ENCODE results near the gene ZCCHC18.
"Not testable (repeated sequence)": the region's sequence is repeated elsewhere in the genome, so short reads cannot be mapped to it uniquely, and the experiment has no call there.

The ZCCHC18 gene

GRCh38 chrX:104098919-104099318, 13.4 kb upstream of the ZCCHC18 start:
- Histone ChIP-seq H3K9me3 (ENCODE audit: control insufficient read depth in 5 of 5, low read length in 5 of 5) (no peaks in the 10 kb centered on the region), H3K27ac (ENCODE audit: low read depth, low read length) (no peak overlapping the region), H3K27me3 (ENCODE audit: control insufficient read depth in 5 of 5, insufficient read depth in 4 of 5, low read length in 5 of 5) (peaks cover 0 to 10% (median 7%) of the 10 kb centered on the region in 5 donors)

GRCh38 chrX:104104676-104105075, 7.6 kb upstream of the ZCCHC18 start:
- no peaks in the 10 kb centered on the region for H3K4me1 ChIP-seq (ENCODE audit: control insufficient read depth in 5 of 5, insufficient read depth in 5 of 5, low read length in 5 of 5)
- no peaks in the 10 kb centered on the region for H3K9me3 ChIP-seq (ENCODE audit: control insufficient read depth in 5 of 5, low read length in 5 of 5)
- H3K9ac ChIP-seq (ENCODE audit: low read length in 5 of 5) = no peak overlapping the region

More at GRCh38 chrX:104098919-104099318, 13.4 kb upstream of the ZCCHC18 start:
- Histone ChIP-seq H3K9ac (ENCODE audit: low read length in 5 of 5) (no peak overlapping the region), H3K36me3 (ENCODE audit: control insufficient read depth in 5 of 5, insufficient read depth in 5 of 5, low read length in 5 of 5) (no peaks in the 10 kb centered on the region), H3K4me3 (ENCODE audit: low read depth in 1 of 5, low read length in 5 of 5) (no peak overlapping the region), H3K4me1 (ENCODE audit: control insufficient read depth in 5 of 5, insufficient read depth in 5 of 5, low read length in 5 of 5) (no peaks in the 10 kb centered on the region)

GRCh38 chrX:104105330-104106262, 6.7 kb upstream of the ZCCHC18 start:
- Histone ChIP-seq H3K4me1 (ENCODE audit: control insufficient read depth in 5 of 5, insufficient read depth in 5 of 5, low read length in 5 of 5) (no peaks in the 10 kb centered on the region), H3K36me3 (ENCODE audit: control insufficient read depth in 5 of 5, insufficient read depth in 5 of 5, low read length in 5 of 5) (no peaks in the 10 kb centered on the region)

More at GRCh38 chrX:104104676-104105075, 7.6 kb upstream of the ZCCHC18 start:
- Histone ChIP-seq H3K27me3 (ENCODE audit: control insufficient read depth in 5 of 5, insufficient read depth in 4 of 5, low read length in 5 of 5) (peaks cover 0 to 22% (median 10%) of the 10 kb centered on the region in 5 donors), H3K4me3 (ENCODE audit: low read depth in 1 of 5, low read length in 5 of 5) (no peak overlapping the region), H3K36me3 (ENCODE audit: control insufficient read depth in 5 of 5, insufficient read depth in 5 of 5, low read length in 5 of 5) (no peaks in the 10 kb centered on the region), H3K27ac (ENCODE audit: low read depth, low read length) (no peak overlapping the region)

GRCh38 chrX:104108955-104109354, 3.4 kb upstream of the ZCCHC18 start:
- no peaks in the 10 kb centered on the region for H3K9me3 ChIP-seq (ENCODE audit: control insufficient read depth in 5 of 5, low read length in 5 of 5)
- no peaks in the 10 kb centered on the region for H3K36me3 ChIP-seq (ENCODE audit: control insufficient read depth in 5 of 5, insufficient read depth in 5 of 5, low read length in 5 of 5)
- no peak overlapping the region for H3K9ac ChIP-seq (ENCODE audit: low read length in 5 of 5)
- no peak overlapping the region for H3K27ac ChIP-seq (ENCODE audit: low read depth, low read length)
- H3K4me3 ChIP-seq (ENCODE audit: low read depth in 1 of 5, low read length in 5 of 5) = no peak overlapping the region
- H3K27me3 ChIP-seq (ENCODE audit: control insufficient read depth in 5 of 5, insufficient read depth in 4 of 5, low read length in 5 of 5) = peaks cover 3 to 29% (median 21%) of the 10 kb centered on the region in 5 donors
- peaks cover 0 to 11% (median 8%) of the 10 kb centered on the region in 5 donors for H3K4me1 ChIP-seq (ENCODE audit: control insufficient read depth in 5 of 5, insufficient read depth in 5 of 5, low read length in 5 of 5)

More at GRCh38 chrX:104105330-104106262, 6.7 kb upstream of the ZCCHC18 start:
- Histone ChIP-seq H3K9ac (ENCODE audit: low read length in 5 of 5) (no peak overlapping the region), H3K4me3 (ENCODE audit: low read depth in 1 of 5, low read length in 5 of 5) (no peak overlapping the region), H3K27me3 (ENCODE audit: control insufficient read depth in 5 of 5, insufficient read depth in 4 of 5, low read length in 5 of 5) (peaks cover 0 to 26% (median 12%) of the 10 kb centered on the region in 5 donors), H3K9me3 (ENCODE audit: control insufficient read depth in 5 of 5, low read length in 5 of 5) (no peaks in the 10 kb centered on the region), H3K27ac (ENCODE audit: low read depth, low read length) (no peak overlapping the region)

GRCh38 chrX:104110491-104111240, 1.7 kb upstream of the ZCCHC18 start:
- H3K27me3 ChIP-seq (ENCODE audit: control insufficient read depth in 5 of 5, insufficient read depth in 4 of 5, low read length in 5 of 5) = peaks cover 3 to 29% (median 19%) of the 10 kb centered on the region in 5 donors
- H3K27ac ChIP-seq (ENCODE audit: low read depth, low read length); H3K4me3 ChIP-seq (ENCODE audit: low read depth in 1 of 5, low read length in 5 of 5): not testable (repeated sequence)

GRCh38 chrX:104113222-104113965, 1.1 kb downstream of the ZCCHC18 start:
- Histone ChIP-seq H3K36me3 (ENCODE audit: control insufficient read depth in 5 of 5, insufficient read depth in 5 of 5, low read length in 5 of 5) (no peaks in the 10 kb centered on the region), H3K9ac (ENCODE audit: low read length in 5 of 5) (no peak overlapping the region), H3K27ac (ENCODE audit: low read depth, low read length) (no peak overlapping the region), H3K4me1 (ENCODE audit: control insufficient read depth in 5 of 5, insufficient read depth in 5 of 5, low read length in 5 of 5) (peaks cover 0 to 11% (median 8%) of the 10 kb centered on the region in 5 donors), H3K9me3 (ENCODE audit: control insufficient read depth in 5 of 5, low read length in 5 of 5) (no peaks in the 10 kb centered on the region), H3K4me3 (ENCODE audit: low read depth in 1 of 5, low read length in 5 of 5) (peak overlapping the region; percentile 38 to 68 (median 63)), H3K27me3 (ENCODE audit: control insufficient read depth in 5 of 5, insufficient read depth in 4 of 5, low read length in 5 of 5) (peaks cover 8 to 29% (median 23%) of the 10 kb centered on the region in 5 donors)

More at GRCh38 chrX:104110491-104111240, 1.7 kb upstream of the ZCCHC18 start:
- H3K9ac ChIP-seq (ENCODE audit: low read length in 5 of 5); H3K36me3 ChIP-seq (ENCODE audit: control insufficient read depth in 5 of 5, insufficient read depth in 5 of 5, low read length in 5 of 5); H3K9me3 ChIP-seq (ENCODE audit: control insufficient read depth in 5 of 5, low read length in 5 of 5): not testable (repeated sequence)
- H3K4me1 ChIP-seq (ENCODE audit: control insufficient read depth in 5 of 5, insufficient read depth in 5 of 5, low read length in 5 of 5) = peaks cover 0 to 11% (median 8%) of the 10 kb centered on the region in 5 donors

- no peak overlapping the region for H3K4me3 ChIP-seq (ENCODE audit: low read depth in 1 of 5, low read length in 5 of 5)
- no peak overlapping the region for H3K27ac ChIP-seq (ENCODE audit: low read depth, low read length)
- peaks cover 3 to 24% (median 15%) of the 10 kb centered on the region in 5 donors for H3K27me3 ChIP-seq (ENCODE audit: control insufficient read depth in 5 of 5, insufficient read depth in 4 of 5, low read length in 5 of 5)
- H3K9me3 ChIP-seq (ENCODE audit: control insufficient read depth in 5 of 5, low read length in 5 of 5) = no peaks in the 10 kb centered on the region
- H3K4me1 ChIP-seq (ENCODE audit: control insufficient read depth in 5 of 5, insufficient read depth in 5 of 5, low read length in 5 of 5) = peaks cover 0 to 6% (median 3%) of the 10 kb centered on the region in 5 donors
- H3K36me3 ChIP-seq (ENCODE audit: control insufficient read depth in 5 of 5, insufficient read depth in 5 of 5, low read length in 5 of 5) = no peaks in the 10 kb centered on the region
- H3K9ac ChIP-seq (ENCODE audit: low read length in 5 of 5) = no peak overlapping the region
These were observed 5.4 kb downstream of the ZCCHC18 start for GRCh38 chrX:104117759-104118158.

GRCh38 chrX:104118765-104119164, 6.4 kb downstream of the ZCCHC18 start:
- H3K4me3 ChIP-seq (ENCODE audit: low read depth in 1 of 5, low read length in 5 of 5) = no peak overlapping the region
- H3K4me1 ChIP-seq (ENCODE audit: control insufficient read depth in 5 of 5, insufficient read depth in 5 of 5, low read length in 5 of 5) = peaks cover 0 to 3% (median 0%) of the 10 kb centered on the region in 5 donors

GRCh38 chrX:104122829-104123228, 10.5 kb downstream of the ZCCHC18 start:
- H3K9ac ChIP-seq (ENCODE audit: low read length in 5 of 5) = peak overlapping the region in 1 of 5 donors; percentile 42
- no peaks in the 10 kb centered on the region for H3K9me3 ChIP-seq (ENCODE audit: control insufficient read depth in 5 of 5, low read length in 5 of 5)
- no peaks in the 10 kb centered on the region for H3K36me3 ChIP-seq (ENCODE audit: control insufficient read depth in 5 of 5, insufficient read depth in 5 of 5, low read length in 5 of 5)
- H3K4me1 ChIP-seq (ENCODE audit: control insufficient read depth in 5 of 5, insufficient read depth in 5 of 5, low read length in 5 of 5) = peaks cover 0 to 3% (median 0%) of the 10 kb centered on the region in 5 donors
- no peak overlapping the region for H3K27ac ChIP-seq (ENCODE audit: low read depth, low read length)
- peaks cover 0 to 9% (median 2%) of the 10 kb centered on the region in 5 donors for H3K27me3 ChIP-seq (ENCODE audit: control insufficient read depth in 5 of 5, insufficient read depth in 4 of 5, low read length in 5 of 5)
- H3K4me3 ChIP-seq (ENCODE audit: low read depth in 1 of 5, low read length in 5 of 5) = no peak overlapping the region

More at GRCh38 chrX:104118765-104119164, 6.4 kb downstream of the ZCCHC18 start:
- Histone ChIP-seq H3K9ac (ENCODE audit: low read length in 5 of 5) (no peak overlapping the region), H3K36me3 (ENCODE audit: control insufficient read depth in 5 of 5, insufficient read depth in 5 of 5, low read length in 5 of 5) (no peaks in the 10 kb centered on the region), H3K27me3 (ENCODE audit: control insufficient read depth in 5 of 5, insufficient read depth in 4 of 5, low read length in 5 of 5) (peaks cover 3 to 20% (median 11%) of the 10 kb centered on the region in 5 donors), H3K27ac (ENCODE audit: low read depth, low read length) (no peak overlapping the region), H3K9me3 (ENCODE audit: control insufficient read depth in 5 of 5, low read length in 5 of 5) (no peaks in the 10 kb centered on the region)
